Osteoblast (primary cell): Measurements from ENCODE around the gene PNMT. TPM values are rescaled to one million over a fixed set of nuclear protein-coding genes. Genes with fewer than 3 reads are reported as not detected.

ENCODE experiments used
- DNase-seq: peaks from one replicate; pipeline ENCODE4 v3.0.0; 2011; ENCODE audit warnings: low spot score, mixed read lengths; ENCODE audit not compliant: insufficient read length; ENCODE audit errors: missing footprints
- H2AFZ ChIP-seq: 2 replicates; pipeline ENCODE4 v1.6.0; 2011; ENCODE audit warnings: mild to moderate bottlenecking, low read length
- H3K27ac ChIP-seq: 2 replicates; pipeline ENCODE4 v1.5.1; 2011; ENCODE audit warnings: mild to moderate bottlenecking, low read depth, low read length, moderate library complexity
- H3K27me3 ChIP-seq: 2 replicates; pipeline ENCODE4 v1.6.0; 2012; ENCODE audit warnings: mild to moderate bottlenecking, control low read depth, inconsistent platforms, low read length, moderate library complexity; ENCODE audit not compliant: insufficient read depth
- H3K36me3 ChIP-seq: 2 replicates; pipeline ENCODE4 v1.5.1; 2011; ENCODE audit warnings: mild to moderate bottlenecking, low read length, control low read depth, moderate library complexity; ENCODE audit not compliant: insufficient read depth
- H3K4me1 ChIP-seq: 2 replicates; pipeline ENCODE4 v1.5.1; 2011; ENCODE audit warnings: mild to moderate bottlenecking, low read length, control low read depth, moderate library complexity; ENCODE audit not compliant: insufficient read depth
- H3K4me2 ChIP-seq: 2 replicates; pipeline ENCODE4 v1.6.0; 2011; ENCODE audit warnings: mild to moderate bottlenecking, low read length; ENCODE audit not compliant: insufficient read depth
- H3K4me3 ChIP-seq: fragments of 200-600 bp; sonication (generic); 3 replicates; pipeline ENCODE4 v1.5.1; 2012; ENCODE audit warnings: mild to moderate bottlenecking, low read length, inconsistent platforms; ENCODE audit not compliant: insufficient read depth
- H3K79me2 ChIP-seq: 2 replicates; pipeline ENCODE4 v1.6.0; 2012; ENCODE audit warnings: mild to moderate bottlenecking, low read length, control low read depth, inconsistent platforms; ENCODE audit not compliant: insufficient read depth
- H3K9me3 ChIP-seq: 2 replicates; pipeline ENCODE4 v1.5.1; 2011; ENCODE audit warnings: low read depth, low read length, control low read depth
- H4K20me1 ChIP-seq: 2 replicates; pipeline ENCODE4 v1.6.0; 2012; ENCODE audit warnings: mild to moderate bottlenecking, low read length, control low read depth; ENCODE audit not compliant: insufficient read depth
- total RNA-seq: library from RNA; depleted of rRNA; stranded (reverse); fragments of >200 nt; gene quantifications from 2 replicates; pipeline ENCODE4 v1.2.3, GENCODE V29; 2012
- TF ChIP-seq, protein P1 (sequence below): IDR thresholded peaks from 2 replicates; pipeline ENCODE4 v1.5.1; 2011; ENCODE audit warnings: mild to moderate bottlenecking, low read depth, low read length, moderate library complexity; ENCODE audit errors: extremely low read depth

The PNMT gene
- total RNA-seq, 1 donor = not detected

- Histone ChIP-seq H3K4me3 (no peak overlapping the region), H3K4me1 (no peaks in the 10 kb centered on the region), H4K20me1 (peaks cover 6% of the 10 kb centered on the region), H3K27ac (no peak overlapping the region), H3K9me3 (no peaks in the 10 kb centered on the region), H3K27me3 (peaks cover 62% of the 10 kb centered on the region), H2AFZ (no peak overlapping the region), H3K4me2 (no peak overlapping the region), H3K79me2 (no peaks in the 10 kb centered on the region), H3K36me3 (peaks cover 4% of the 10 kb centered on the region)
- TF ChIP-seq, protein P1, sequence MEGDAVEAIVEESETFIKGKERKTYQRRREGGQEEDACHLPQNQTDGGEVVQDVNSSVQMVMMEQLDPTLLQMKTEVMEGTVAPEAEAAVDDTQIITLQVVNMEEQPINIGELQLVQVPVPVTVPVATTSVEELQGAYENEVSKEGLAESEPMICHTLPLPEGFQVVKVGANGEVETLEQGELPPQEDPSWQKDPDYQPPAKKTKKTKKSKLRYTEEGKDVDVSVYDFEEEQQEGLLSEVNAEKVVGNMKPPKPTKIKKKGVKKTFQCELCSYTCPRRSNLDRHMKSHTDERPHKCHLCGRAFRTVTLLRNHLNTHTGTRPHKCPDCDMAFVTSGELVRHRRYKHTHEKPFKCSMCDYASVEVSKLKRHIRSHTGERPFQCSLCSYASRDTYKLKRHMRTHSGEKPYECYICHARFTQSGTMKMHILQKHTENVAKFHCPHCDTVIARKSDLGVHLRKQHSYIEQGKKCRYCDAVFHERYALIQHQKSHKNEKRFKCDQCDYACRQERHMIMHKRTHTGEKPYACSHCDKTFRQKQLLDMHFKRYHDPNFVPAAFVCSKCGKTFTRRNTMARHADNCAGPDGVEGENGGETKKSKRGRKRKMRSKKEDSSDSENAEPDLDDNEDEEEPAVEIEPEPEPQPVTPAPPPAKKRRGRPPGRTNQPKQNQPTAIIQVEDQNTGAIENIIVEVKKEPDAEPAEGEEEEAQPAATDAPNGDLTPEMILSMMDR = no peak
- peak; percentile 82 for DNase-seq
Measured at GRCh38 chr17:39666231-39666600, 2.0 kb upstream of the PNMT start.

- no peak overlapping the region for H3K27ac ChIP-seq
- peaks cover 4% of the 10 kb centered on the region for H3K36me3 ChIP-seq
Measured at GRCh38 chr17:39666601-39667261, 1.5 kb upstream of the PNMT start.

GRCh38 chr17:39667262-39667944, 850 bp upstream of the PNMT start:
- Histone ChIP-seq H3K36me3 (peaks cover 4% of the 10 kb centered on the region), H3K4me2 (no peak overlapping the region), H3K79me2 (no peaks in the 10 kb centered on the region), H3K4me1 (no peaks in the 10 kb centered on the region), H4K20me1 (peaks cover 6% of the 10 kb centered on the region), H3K27ac (no peak overlapping the region), H3K4me3 (no peak overlapping the region), H3K9me3 (no peaks in the 10 kb centered on the region), H3K27me3 (peaks cover 71% of the 10 kb centered on the region), H2AFZ (no peak overlapping the region)
- DNase-seq = peak; percentile 81
- TF ChIP-seq, protein P1 = no peak

More at GRCh38 chr17:39666601-39667261, 1.5 kb upstream of the PNMT start:
- H3K4me1 ChIP-seq = no peaks in the 10 kb centered on the region
- no peaks in the 10 kb centered on the region for H3K9me3 ChIP-seq
- H2AFZ ChIP-seq = no peak overlapping the region
- H3K79me2 ChIP-seq = no peaks in the 10 kb centered on the region
- peaks cover 67% of the 10 kb centered on the region for H3K27me3 ChIP-seq
- TF ChIP-seq, protein P1 = no peak
- peaks cover 6% of the 10 kb centered on the region for H4K20me1 ChIP-seq
- no peak overlapping the region for H3K4me2 ChIP-seq
- H3K4me3 ChIP-seq = no peak overlapping the region
- peak; percentile 84 for DNase-seq
